AG04449 (cell line): Measurements from ENCODE around the gene HEXIM2.

Experiments used
- CTCF ChIA-PET: fragments of 350-600 bp; formaldehyde crosslinking; extraction: SDS; loops from one replicate; lab custom pipeline; 2021; ENCODE audit warnings: antibody characterized with exemption; lab: Yijun Ruan, JAX
- POLR2A ChIA-PET: fragments of 400-600, 350-600 bp; formaldehyde crosslinking; extraction: SDS; loops from one replicate; lab custom pipeline; 2020; ENCODE audit warnings: antibody characterized with exemption, inconsistent platforms; lab: Yijun Ruan, JAX
- DNase-seq: peaks from one replicate; pipeline ENCODE4 v3.0.0-alpha.2; 2010; ENCODE audit warnings: low read depth, low spot score
- H3K4me3 ChIP-seq: 2 replicates; pipeline ENCODE4 v1.5.1; 2011; ENCODE audit warnings: low read depth, mild to moderate bottlenecking, control low read depth, low read length
- CTCF ChIP-seq: IDR thresholded peaks from one replicate; pipeline ENCODE4 v1.5.1; 2011; ENCODE audit warnings: mild to moderate bottlenecking, moderate library complexity, low read length, control low read depth, inconsistent platforms; ENCODE audit not compliant: insufficient read depth; ENCODE audit errors: missing control alignments

The HEXIM2 gene

GRCh38 chr17:45115871-45116270, 45.8 kb upstream of the HEXIM2 start:
- POLR2A ChIA-PET: no interaction called here
- CTCF ChIA-PET: interaction anchor here (0.6 to 11.9 kb wide), 7 partner anchors 11 to 96 kb away, joined by 3 to 123 read pairs (median 4); partner anchors contain the start of gene ACBD4
- H3K4me3 ChIP-seq: no peak overlapping the region
- no peak for DNase-seq
- TF ChIP-seq CTCF: no peak

- ChIA-PET CTCF (interaction anchor here (0.6 to 11.9 kb wide), 7 partner anchors 11 to 97 kb away, joined by 3 to 123 read pairs (median 8); partner anchors contain the start of genes ACBD4 and PLCD3), POLR2A (no interaction called here)
- no peak for DNase-seq
- H3K4me3 ChIP-seq: no peak overlapping the region
- no peak for TF ChIP-seq CTCF
These were observed 45.1 kb upstream of the HEXIM2 start for GRCh38 chr17:45116434-45117016.

- no peak for TF ChIP-seq CTCF
- CTCF ChIA-PET: interaction anchor here (1.5 to 11.9 kb wide), 6 partner anchors 8 to 21 kb away, joined by 4 to 123 read pairs (median 18); partner anchors contain the start of genes ACBD4 and PLCD3
- no peak for DNase-seq
- H3K4me3 ChIP-seq: no peak overlapping the region
- POLR2A ChIA-PET: interaction anchor here (0.5 kb wide), 1 partner anchor 36 kb away, joined by 5 read pairs; no protein-coding TSS in a partner anchor
These were observed 44.3 kb upstream of the HEXIM2 start for GRCh38 chr17:45117334-45117733.

- ChIA-PET CTCF (interaction anchor here (1.5 to 11.9 kb wide), 6 partner anchors 9 to 22 kb away, joined by 4 to 123 read pairs (median 18); partner anchors contain the start of genes ACBD4 and PLCD3), POLR2A (interaction anchor here (0.5 kb wide), 1 partner anchor 36 kb away, joined by 5 read pairs; no protein-coding TSS in a partner anchor)
- DNase-seq: no peak
- TF ChIP-seq CTCF: no peak
- H3K4me3 ChIP-seq: no peak overlapping the region
These were observed 43.6 kb upstream of the HEXIM2 start for GRCh38 chr17:45117848-45118646.

- no peak for DNase-seq
- POLR2A ChIA-PET: interaction anchor here (1.1 kb wide), 1 partner anchor 10 kb away, joined by 3 read pairs; no protein-coding TSS in a partner anchor
- TF ChIP-seq CTCF: no peak
- CTCF ChIA-PET: interaction anchor here (0.9 to 11.9 kb wide), 7 partner anchors 9 to 198 kb away, joined by 3 to 123 read pairs (median 12); partner anchors contain the start of genes ACBD4 and PLCD3
- no peak overlapping the region for H3K4me3 ChIP-seq
These were observed 43.0 kb upstream of the HEXIM2 start for GRCh38 chr17:45118691-45119090.

- CTCF ChIA-PET: interaction anchor here (1.4 to 11.9 kb wide), 5 partner anchors 11 to 199 kb away, joined by 5 to 123 read pairs (median 24); partner anchors contain the start of genes ACBD4 and PLCD3
- no peak for DNase-seq
- no peak for TF ChIP-seq CTCF
- no peak overlapping the region for H3K4me3 ChIP-seq
- POLR2A ChIA-PET: interaction anchor here (0.9 kb wide), 1 partner anchor 10 kb away, joined by 3 read pairs; no protein-coding TSS in a partner anchor
These were observed 41.7 kb upstream of the HEXIM2 start for GRCh38 chr17:45119964-45120363.
